Activated naive CD8-positive, alpha-beta T cell treated with anti-CD3 and anti-CD28 coated beads, Interleukin-2, amount 50 U/mL, for 16 hours (primary cell): ENCODE results near the gene TRIM26.
"Not testable (repeated sequence)": the region's sequence is repeated elsewhere in the genome, so short reads cannot be mapped to it uniquely, and the experiment has no call there.

ENCODE experiments used
- DNase-seq: peaks from one replicate; pipeline ENCODE4 v3.0.0-alpha.2; 2020; ENCODE audit warnings: low read depth, low spot score

The TRIM26 gene

GRCh38 chr6:30212865-30213666 is at the start of gene TRIM26:
TSS of gene TRIM26 (minus strand) at chr6:30213406. CDS start at chr6:30199103, 14,303 bp downstream.
- DNase-seq = peak; percentile 97

- peak; percentile 12 for DNase-seq
Observed at GRCh38 chr6:30260036-30260504, 46.9 kb upstream of the TRIM26 start.

- peak; percentile 30 for DNase-seq
Observed at GRCh38 chr6:30259140-30260035, 46.2 kb upstream of the TRIM26 start.

- DNase-seq = no peak
Observed at GRCh38 chr6:30258204-30258603, 45.0 kb upstream of the TRIM26 start.

GRCh38 chr6:30252417-30252816 is 39.2 kb upstream of the TRIM26 start:
- not testable (repeated sequence) for DNase-seq

GRCh38 chr6:30244560-30244959 is 31.4 kb upstream of the TRIM26 start:
- DNase-seq = no peak

- no peak for DNase-seq
Observed at GRCh38 chr6:30238178-30238795, 25.1 kb upstream of the TRIM26 start.

GRCh38 chr6:30234356-30234755 is 21.1 kb upstream of the TRIM26 start:
- DNase-seq = no peak

- no peak for DNase-seq
Observed at GRCh38 chr6:30231067-30231466, 17.9 kb upstream of the TRIM26 start.

- no peak for DNase-seq
Observed at GRCh38 chr6:30227763-30228487, 14.7 kb upstream of the TRIM26 start.

GRCh38 chr6:30227242-30227722 is 14.1 kb upstream of the TRIM26 start:
- no peak for DNase-seq

- no peak for DNase-seq
Observed at GRCh38 chr6:30223339-30223738, 10.1 kb upstream of the TRIM26 start.

GRCh38 chr6:30221956-30222355 is 8.8 kb upstream of the TRIM26 start:
- not testable (repeated sequence) for DNase-seq

- not testable (repeated sequence) for DNase-seq
Observed at GRCh38 chr6:30221395-30221794, 8.2 kb upstream of the TRIM26 start.

- no peak for DNase-seq
Observed at GRCh38 chr6:30219244-30219643, 6.0 kb upstream of the TRIM26 start.

- no peak for DNase-seq
Observed at GRCh38 chr6:30216096-30216495, 2.9 kb upstream of the TRIM26 start.

- DNase-seq = no peak
Observed at GRCh38 chr6:30214657-30214982, 1.4 kb upstream of the TRIM26 start.

- DNase-seq = peak; percentile 21
Observed at GRCh38 chr6:30213957-30214656, 901 bp upstream of the TRIM26 start.

GRCh38 chr6:30213667-30213956 is 406 bp upstream of the TRIM26 start:
- DNase-seq = no peak

GRCh38 chr6:30211899-30212298 is 1.3 kb downstream of the TRIM26 start:
- DNase-seq = no peak

- DNase-seq = no peak
Observed at GRCh38 chr6:30211306-30211705, 1.9 kb downstream of the TRIM26 start.
